NB4 (cell line): ENCODE measurements around the gene FAM107B.

ENCODE experiments used
- CTCF ChIP-seq: IDR thresholded peaks from one replicate; pipeline ENCODE4 v1.5.1; 2012; ENCODE audit warnings: low read depth, low read length
- MYC ChIP-seq: IDR thresholded peaks from 2 replicates; pipeline ENCODE4 v1.6.1; 2011; ENCODE audit warnings: low read depth, low read length
- POLR2A ChIP-seq: IDR thresholded peaks from 2 replicates; pipeline ENCODE4 v1.6.1; 2011; ENCODE audit warnings: mild to moderate bottlenecking; ENCODE audit not compliant: insufficient read length; ENCODE audit errors: extremely low read depth
- TF ChIP-seq, protein P1 (sequence below): IDR thresholded peaks from 2 replicates; pipeline ENCODE4 v1.6.1; 2011; ENCODE audit warnings: low read depth, low read length

DNA sequence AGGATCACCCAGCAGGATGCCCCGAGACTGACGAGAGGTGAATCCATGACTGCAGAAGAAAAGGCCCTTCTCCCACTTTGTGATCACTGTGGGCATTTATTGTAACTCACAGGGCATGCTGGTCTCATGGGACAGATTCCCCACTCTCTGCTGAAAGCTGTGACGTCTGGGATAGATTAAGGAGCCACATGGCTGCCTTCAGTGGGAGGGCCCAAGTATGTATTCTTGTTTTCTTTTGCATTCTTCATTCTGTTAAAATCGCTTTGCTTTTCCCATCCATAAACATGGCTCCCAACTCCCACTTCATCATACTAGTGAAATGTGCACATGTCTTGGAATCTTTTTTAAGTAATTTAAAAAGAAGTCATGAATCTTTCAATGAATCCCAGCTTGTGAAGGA lies 67.2 kb downstream of the FAM107B start:
- TF ChIP-seq CTCF (no peak), POLR2A (no peak), MYC (no peak)
- TF ChIP-seq, protein P1, sequence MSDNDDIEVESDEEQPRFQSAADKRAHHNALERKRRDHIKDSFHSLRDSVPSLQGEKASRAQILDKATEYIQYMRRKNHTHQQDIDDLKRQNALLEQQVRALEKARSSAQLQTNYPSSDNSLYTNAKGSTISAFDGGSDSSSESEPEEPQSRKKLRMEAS, result no peak
